Naive thymus-derived CD4-positive, alpha-beta T cell (primary cell): ENCODE measurements around the gene TMCC3. TPM values are rescaled to one million over a fixed set of nuclear protein-coding genes. Genes with fewer than 3 reads are reported as not detected.

Experiments
- ATAC-seq: fragments of 150-1000 bp; cut with Tn5 transposase; 2 replicates; pipeline ENCODE4 v1.10.0; 2021; ENCODE audit warnings: mild to moderate bottlenecking, moderate library complexity
- CTCF ChIA-PET: fragments of 350-600 bp; sonication (Branson Sonifier 250); formaldehyde crosslinking; loops from one replicate; lab custom pipeline; 2021; ENCODE audit warnings: antibody characterized with exemption; lab: Charles Lee
- POLR2A ChIA-PET: fragments of 350-600 bp; sonication (Branson Sonifier 250); formaldehyde crosslinking; loops from one replicate; lab custom pipeline; 2021; ENCODE audit warnings: antibody characterized with exemption, inconsistent platforms; lab: Charles Lee
- DNase-seq, 9 donors: peaks; one replicate each; pipeline versions ENCODE4 v3.0.0 to v3.0.0-alpha.2; 2020 to 2022; ENCODE audit warnings: mixed read lengths in 1 of 9
- H3K27ac ChIP-seq: one replicate; pipeline ENCODE4 v1.7.0; 2013; ENCODE audit warnings: mild to moderate bottlenecking, low read depth, low read length, moderate library complexity
- H3K27me3 ChIP-seq, 2 donors: one replicate each; pipeline ENCODE4 v1.7.0; 2013; ENCODE audit warnings: low read length in 2 of 2, mild to moderate bottlenecking in 2 of 2, moderate library complexity in 2 of 2; ENCODE audit not compliant: control insufficient read depth in 2 of 2, insufficient read depth in 2 of 2
- H3K36me3 ChIP-seq, 3 experiments: 1 replicate in 2 of 3; 2 replicates in 1 of 3; pipeline ENCODE4 v1.7.0; 2013; ENCODE audit warnings: low read length in 3 of 3, mild to moderate bottlenecking in 3 of 3, moderate library complexity in 1 of 3; ENCODE audit not compliant: insufficient read depth in 3 of 3, control insufficient read depth in 2 of 3
- H3K4me1 ChIP-seq, 2 donors: one replicate each; pipeline ENCODE4 v1.7.0; 2013; ENCODE audit warnings: low read length in 2 of 2, mild to moderate bottlenecking in 2 of 2, moderate library complexity in 1 of 2; ENCODE audit not compliant: control insufficient read depth in 2 of 2, insufficient read depth in 2 of 2
- H3K4me3 ChIP-seq: 2 replicates; pipeline ENCODE4 v1.7.0; 2013; ENCODE audit warnings: mild to moderate bottlenecking, low read length
- H3K9me3 ChIP-seq, 3 experiments: 1 replicate in 2 of 3; 2 replicates in 1 of 3; pipeline ENCODE4 v1.7.0; 2013; ENCODE audit warnings: low read length in 3 of 3; ENCODE audit not compliant: control insufficient read depth in 2 of 3
- H3K27ac Mint-ChIP-seq, 9 donors: one replicate each; pipeline ENCODE4 v1.8.0; 2020 to 2022; ENCODE audit warnings: mixed read lengths in 9 of 9, mild to moderate bottlenecking in 8 of 9, moderate library complexity in 5 of 9, inconsistent platforms in 2 of 9
- H3K27me3 Mint-ChIP-seq, 5 donors: one replicate each; pipeline ENCODE4 v1.8.0; 2021 to 2022; ENCODE audit warnings: mixed read lengths in 5 of 5, mild to moderate bottlenecking in 1 of 5
- H3K36me3 Mint-ChIP-seq, 5 donors: one replicate each; pipeline ENCODE4 v1.8.0; 2020 to 2022; ENCODE audit warnings: mixed read lengths in 5 of 5, mild to moderate bottlenecking in 3 of 5, inconsistent platforms in 1 of 5
- H3K4me1 Mint-ChIP-seq, 7 donors: one replicate each; pipeline ENCODE4 v1.8.0; 2020 to 2022; ENCODE audit warnings: mixed read lengths in 7 of 7, mild to moderate bottlenecking in 3 of 7, inconsistent platforms in 1 of 7
- H3K4me3 Mint-ChIP-seq, 10 donors: one replicate each; pipeline ENCODE4 v1.8.0; 2020 to 2022; ENCODE audit warnings: mild to moderate bottlenecking in 10 of 10, mixed read lengths in 10 of 10, moderate library complexity in 6 of 10, inconsistent platforms in 2 of 10
- H3K9me3 Mint-ChIP-seq, 11 donors: one replicate each; pipeline ENCODE4 v1.8.0; 2020 to 2022; ENCODE audit warnings: mixed read lengths in 11 of 11, mild to moderate bottlenecking in 4 of 11, inconsistent platforms in 1 of 11, moderate library complexity in 1 of 11
- intact Hi-C, 2 donors: fragments of 100-400 bp; cut with micrococcal nuclease; formaldehyde crosslinking; loops; one replicate each; pipeline ENCODE4 v1.15.1; 2023
- polyA plus RNA-seq, 2 donors: library from polyadenylated mRNA; unstranded; fragments of 300-500 nt; fragmentation: Illumina TruSeq; gene quantifications; one replicate each; pipeline ENCODE4 v1.2.3, GENCODE V29; 2021
- total RNA-seq, 6 experiments: library from RNA in 5 of 6; stranded (reverse) in 5 of 6; gene quantifications; 1 replicate in 5 of 6; 2 replicates in 1 of 6; pipeline ENCODE4 v1.2.3 and lab custom pipeline; 2021 to 2026

The TMCC3 gene
- total and polyA plus RNA-seq, 7 experiments from 2014 or later: 0.08 to 9.7 (median 0.10) TPM; not detected in 2

GRCh38 chr12:94674835-94675234 is 24.5 kb upstream of the TMCC3 start:
- no peak for DNase-seq
- Histone ChIP-seq H3K36me3 (no peaks in the 10 kb centered on the region), H3K9me3 (no peaks in the 10 kb centered on the region), H3K4me3 (no peak overlapping the region), H3K27ac (no peak overlapping the region), H3K4me1 (peaks cover 10 to 29% of the 10 kb centered on the region in 2 donors), H3K27me3 (no peaks in the 10 kb centered on the region)
- Mint-ChIP-seq H3K9me3 (no peaks in the 10 kb centered on the region), H3K4me3 (no peak overlapping the region), H3K27me3 (peaks cover 4 to 28% (median 12%) of the 10 kb centered on the region in 5 donors), H3K36me3 (no peaks in the 10 kb centered on the region), H3K4me1 (peaks cover 15 to 29% (median 16%) of the 10 kb centered on the region in 7 donors), H3K27ac (peak overlapping the region in 2 of 9 donors; percentile 10 to 42)
- ChIA-PET CTCF (no interaction called here), POLR2A (no interaction called here)
- intact Hi-C loops: no loop called here
- ATAC-seq: no peak

DNA sequence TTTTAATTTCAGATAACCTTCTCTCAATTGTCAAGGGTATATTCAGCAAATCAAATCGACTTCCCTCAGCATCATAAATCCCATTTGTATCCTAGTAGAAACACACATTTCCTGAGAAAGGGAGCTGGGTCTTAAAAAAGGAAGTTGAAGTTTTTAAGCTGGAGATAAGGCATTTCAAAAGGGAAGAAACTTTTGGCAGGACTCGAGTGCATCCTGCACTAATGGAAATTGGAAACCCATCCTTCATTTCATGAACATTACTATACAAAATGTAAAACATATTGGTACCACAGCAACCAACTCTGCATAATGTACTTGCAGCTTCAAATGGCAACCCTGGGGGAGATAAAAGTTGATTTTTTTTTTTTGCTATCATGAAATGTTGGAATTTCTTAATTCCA is 23.7 kb upstream of the TMCC3 start:
- Mint-ChIP-seq H3K27me3 (peaks cover 4 to 29% (median 12%) of the 10 kb centered on the region in 5 donors), H3K27ac (no peak overlapping the region), H3K9me3 (no peaks in the 10 kb centered on the region), H3K36me3 (no peaks in the 10 kb centered on the region), H3K4me1 (peaks cover 15 to 28% (median 16%) of the 10 kb centered on the region in 7 donors), H3K4me3 (no peak overlapping the region)
- POLR2A ChIA-PET: no interaction called here
- ATAC-seq: no peak
- peaks cover 10 to 29% of the 10 kb centered on the region in 2 donors for H3K4me1 ChIP-seq
- CTCF ChIA-PET: no interaction called here
- no peak for DNase-seq
- intact Hi-C loops: no loop called here
- H3K4me3 ChIP-seq: no peak overlapping the region
- H3K9me3 ChIP-seq: no peaks in the 10 kb centered on the region
- no peaks in the 10 kb centered on the region for H3K27me3 ChIP-seq
- H3K36me3 ChIP-seq: no peaks in the 10 kb centered on the region
- no peak overlapping the region for H3K27ac ChIP-seq

DNA sequence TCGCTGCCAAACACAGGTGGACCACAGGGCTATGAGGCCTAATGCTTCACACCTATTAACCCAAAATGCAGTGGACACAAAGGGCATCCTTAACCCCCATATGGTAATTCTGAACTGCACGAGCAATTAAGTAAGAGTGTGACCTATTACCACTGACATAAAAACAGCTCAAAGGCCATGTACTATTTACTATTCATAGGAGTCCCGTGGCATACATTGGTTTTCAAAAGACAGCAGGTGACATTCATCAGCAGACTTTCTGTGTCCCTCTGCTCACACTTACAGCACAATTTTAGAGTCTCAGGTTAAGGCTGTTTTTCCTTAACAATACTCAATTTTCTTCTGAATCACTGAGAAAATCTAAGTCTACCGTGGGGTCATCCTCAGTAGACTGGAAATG is 23.1 kb upstream of the TMCC3 start:
- DNase-seq (no peak), ATAC-seq (no peak)
- H3K9me3 Mint-ChIP-seq: no peaks in the 10 kb centered on the region
- H3K27me3 Mint-ChIP-seq: peaks cover 4 to 29% (median 9%) of the 10 kb centered on the region in 5 donors
- H3K4me1 Mint-ChIP-seq: peaks cover 15 to 25% (median 16%) of the 10 kb centered on the region in 7 donors
- Histone ChIP-seq H3K27ac (no peak overlapping the region), H3K36me3 (no peaks in the 10 kb centered on the region), H3K4me1 (peaks cover 10 to 29% of the 10 kb centered on the region in 2 donors), H3K27me3 (no peaks in the 10 kb centered on the region), H3K9me3 (no peaks in the 10 kb centered on the region), H3K4me3 (no peak overlapping the region)
- no peaks in the 10 kb centered on the region for H3K36me3 Mint-ChIP-seq
- CTCF ChIA-PET: no interaction called here
- POLR2A ChIA-PET: no interaction called here
- intact Hi-C loops: no loop called here
- H3K27ac Mint-ChIP-seq: no peak overlapping the region
- H3K4me3 Mint-ChIP-seq: no peak overlapping the region

- POLR2A ChIA-PET: no interaction called here
- intact Hi-C loops: no loop called here
- H3K4me3 Mint-ChIP-seq: no peak overlapping the region
These were observed 21.6 kb upstream of the TMCC3 start for GRCh38 chr12:94671917-94672316.

DNA sequence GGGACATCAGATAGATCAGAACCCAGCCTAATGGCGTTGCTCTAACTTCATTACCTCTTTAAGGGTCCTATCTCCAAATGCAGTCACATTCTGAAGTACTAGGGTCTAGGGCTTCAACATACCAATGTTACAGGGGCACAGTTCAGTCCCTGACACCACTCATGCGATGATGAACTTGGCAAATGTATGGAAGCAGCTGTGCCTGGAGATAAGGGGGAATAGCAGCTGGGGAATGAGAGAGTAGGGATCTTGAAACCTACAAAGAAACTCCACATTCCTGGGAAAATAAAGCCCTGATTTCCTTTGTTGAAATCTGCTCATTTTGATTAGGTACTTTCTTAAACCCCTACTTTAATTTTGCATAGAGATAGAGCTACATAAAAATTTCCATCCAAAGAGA is 20.5 kb upstream of the TMCC3 start:
- Histone ChIP-seq H3K4me3 (no peak overlapping the region), H3K9me3 (no peaks in the 10 kb centered on the region), H3K36me3 (no peaks in the 10 kb centered on the region), H3K27ac (no peak overlapping the region), H3K4me1 (peaks cover 2 to 5% of the 10 kb centered on the region in 2 donors), H3K27me3 (no peaks in the 10 kb centered on the region)
- Mint-ChIP-seq H3K27ac (no peak overlapping the region), H3K4me3 (no peak overlapping the region), H3K36me3 (peaks cover 0 to 3% (median 0%) of the 10 kb centered on the region in 5 donors), H3K27me3 (peaks cover 4 to 32% (median 10%) of the 10 kb centered on the region in 5 donors), H3K9me3 (no peaks in the 10 kb centered on the region), H3K4me1 (peaks cover 7 to 10% (median 9%) of the 10 kb centered on the region in 7 donors)
- ChIA-PET POLR2A (no interaction called here), CTCF (no interaction called here)
- ATAC-seq: no peak
- intact Hi-C loops: no loop called here
- no peak for DNase-seq

More at GRCh38 chr12:94671917-94672316, 21.6 kb upstream of the TMCC3 start:
- H3K9me3 ChIP-seq: no peaks in the 10 kb centered on the region
- H3K4me3 ChIP-seq: no peak overlapping the region
- CTCF ChIA-PET: interaction anchor here (0.6 kb wide), 1 partner anchor 862 kb away, joined by 4 read pairs; no protein-coding TSS in a partner anchor
- peaks cover 10 to 15% of the 10 kb centered on the region in 2 donors for H3K4me1 ChIP-seq
- peaks cover 13 to 20% (median 16%) of the 10 kb centered on the region in 7 donors for H3K4me1 Mint-ChIP-seq
- no peak overlapping the region for H3K27ac Mint-ChIP-seq
- no peak overlapping the region for H3K27ac ChIP-seq
- DNase-seq: no peak
- no peak for ATAC-seq
- H3K27me3 Mint-ChIP-seq: peaks cover 4 to 29% (median 9%) of the 10 kb centered on the region in 5 donors
- no peaks in the 10 kb centered on the region for H3K36me3 ChIP-seq
- H3K27me3 ChIP-seq: no peaks in the 10 kb centered on the region
- no peaks in the 10 kb centered on the region for H3K9me3 Mint-ChIP-seq
- H3K36me3 Mint-ChIP-seq: no peaks in the 10 kb centered on the region

DNA sequence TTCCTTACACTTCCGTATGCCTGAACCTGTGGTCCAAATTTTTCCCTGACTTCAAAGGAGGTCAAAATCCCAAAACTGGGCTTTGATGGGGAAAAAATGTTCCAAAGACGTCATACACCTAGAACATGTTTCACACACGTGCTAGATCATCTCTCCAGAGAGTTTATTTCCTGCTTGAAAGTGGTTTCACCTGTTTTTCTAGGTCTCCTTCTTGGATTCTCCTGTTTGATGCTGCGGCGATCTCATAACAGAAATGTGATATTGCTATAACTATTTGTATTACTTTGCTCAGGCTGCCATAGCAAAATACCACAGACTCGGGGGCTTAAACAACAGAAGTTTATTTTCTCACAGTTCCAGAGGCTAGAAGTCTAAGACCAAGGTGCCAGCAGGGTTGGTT is 19.7 kb upstream of the TMCC3 start:
- DNase-seq (no peak), ATAC-seq (no peak)
- Mint-ChIP-seq H3K9me3 (no peaks in the 10 kb centered on the region), H3K27me3 (peaks cover 5 to 34% (median 7%) of the 10 kb centered on the region in 5 donors), H3K4me3 (no peak overlapping the region), H3K36me3 (peaks cover 0 to 3% (median 0%) of the 10 kb centered on the region in 5 donors), H3K27ac (no peak overlapping the region), H3K4me1 (peaks cover 4 to 7% (median 5%) of the 10 kb centered on the region in 7 donors)
- H3K4me3 ChIP-seq: no peak overlapping the region
- H3K36me3 ChIP-seq: no peaks in the 10 kb centered on the region
- intact Hi-C loops: no loop called here
- no peaks in the 10 kb centered on the region for H3K9me3 ChIP-seq
- H3K4me1 ChIP-seq: no peaks in the 10 kb centered on the region
- no peaks in the 10 kb centered on the region for H3K27me3 ChIP-seq
- ChIA-PET CTCF (no interaction called here), POLR2A (no interaction called here)
- H3K27ac ChIP-seq: no peak overlapping the region

- H3K27ac ChIP-seq: no peak overlapping the region
- ChIA-PET POLR2A (no interaction called here), CTCF (no interaction called here)
- no peaks in the 10 kb centered on the region for H3K4me1 Mint-ChIP-seq
- no peaks in the 10 kb centered on the region for H3K9me3 ChIP-seq
- H3K27ac Mint-ChIP-seq: no peak overlapping the region
- H3K27me3 ChIP-seq: no peaks in the 10 kb centered on the region
- H3K4me3 ChIP-seq: no peak overlapping the region
- H3K27me3 Mint-ChIP-seq: peaks cover 0 to 21% (median 5%) of the 10 kb centered on the region in 5 donors
- H3K36me3 Mint-ChIP-seq: peaks cover 0 to 3% (median 0%) of the 10 kb centered on the region in 5 donors
- no peak overlapping the region for H3K4me3 Mint-ChIP-seq
- no peaks in the 10 kb centered on the region for H3K9me3 Mint-ChIP-seq
- ATAC-seq (no peak), DNase-seq (no peak)
- intact Hi-C loops: no loop called here
- no peaks in the 10 kb centered on the region for H3K36me3 ChIP-seq
- H3K4me1 ChIP-seq: no peaks in the 10 kb centered on the region
These were observed 16.7 kb upstream of the TMCC3 start for GRCh38 chr12:94667031-94667540.
